ENCODE data around the gene ADAMTS5.

Gene ADAMTS5

DNA sequence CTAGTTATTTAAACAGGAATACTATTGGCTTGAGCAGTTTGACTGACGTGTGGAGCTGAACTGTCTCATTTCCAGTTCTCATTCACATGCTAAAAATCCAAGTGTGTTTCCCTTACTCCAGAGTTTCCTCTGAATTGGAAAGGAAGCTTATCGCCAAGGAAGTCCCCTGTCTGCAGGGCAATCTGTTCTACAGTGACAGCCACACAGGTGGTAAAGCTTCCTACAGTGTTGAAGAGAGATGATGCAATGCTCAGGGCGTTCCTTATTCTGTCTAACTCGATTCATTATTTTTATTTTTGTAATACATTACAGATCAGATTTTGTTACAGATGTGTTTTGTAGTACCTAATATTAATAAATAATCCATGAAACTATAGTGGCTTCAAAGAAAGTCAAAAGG is 41.3 kb downstream of the ADAMTS5 start:
- no peak overlapping the region for H3K9ac ChIP-seq (ENCODE audit: low read length)
- TF ChIP-seq EZH2phosphoT487 (conservative IDR thresholded peaks at IDR 0.05; ENCODE audit: low read length): no peak
- TF ChIP-seq, protein P1, sequence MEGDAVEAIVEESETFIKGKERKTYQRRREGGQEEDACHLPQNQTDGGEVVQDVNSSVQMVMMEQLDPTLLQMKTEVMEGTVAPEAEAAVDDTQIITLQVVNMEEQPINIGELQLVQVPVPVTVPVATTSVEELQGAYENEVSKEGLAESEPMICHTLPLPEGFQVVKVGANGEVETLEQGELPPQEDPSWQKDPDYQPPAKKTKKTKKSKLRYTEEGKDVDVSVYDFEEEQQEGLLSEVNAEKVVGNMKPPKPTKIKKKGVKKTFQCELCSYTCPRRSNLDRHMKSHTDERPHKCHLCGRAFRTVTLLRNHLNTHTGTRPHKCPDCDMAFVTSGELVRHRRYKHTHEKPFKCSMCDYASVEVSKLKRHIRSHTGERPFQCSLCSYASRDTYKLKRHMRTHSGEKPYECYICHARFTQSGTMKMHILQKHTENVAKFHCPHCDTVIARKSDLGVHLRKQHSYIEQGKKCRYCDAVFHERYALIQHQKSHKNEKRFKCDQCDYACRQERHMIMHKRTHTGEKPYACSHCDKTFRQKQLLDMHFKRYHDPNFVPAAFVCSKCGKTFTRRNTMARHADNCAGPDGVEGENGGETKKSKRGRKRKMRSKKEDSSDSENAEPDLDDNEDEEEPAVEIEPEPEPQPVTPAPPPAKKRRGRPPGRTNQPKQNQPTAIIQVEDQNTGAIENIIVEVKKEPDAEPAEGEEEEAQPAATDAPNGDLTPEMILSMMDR (IDR thresholded peaks at IDR 0.05; ENCODE audit: insufficient read depth, low read length, poor library complexity, severe bottlenecking): no peak
- no peak overlapping the region for H3K27ac ChIP-seq (ENCODE audit: low read depth, low read length)
- no peaks in the 10 kb centered on the region for H3K27me3 ChIP-seq (ENCODE audit: low read length)
- H3K36me3 ChIP-seq (ENCODE audit: low read length): no peaks in the 10 kb centered on the region
- no peak overlapping the region for H3K4me3 ChIP-seq (ENCODE audit: insufficient read depth, low read length, poor library complexity, severe bottlenecking)
- H4K20me1 ChIP-seq (ENCODE audit: low read depth, low read length): no peaks in the 10 kb centered on the region
- H3K9me2 ChIP-seq (replicated peaks; ENCODE audit: insufficient read depth, low read length): no peaks in the 10 kb centered on the region
- H3F3A ChIP-seq (ENCODE audit: insufficient read depth): no peaks in the 10 kb centered on the region
- H3K4me2 ChIP-seq (ENCODE audit: low read depth, low read length, poor library complexity, severe bottlenecking): no peak overlapping the region
- H3K79me2 ChIP-seq (ENCODE audit: insufficient read depth, low read length): no peaks in the 10 kb centered on the region
- no peak overlapping the region for H2AFZ ChIP-seq (ENCODE audit: low read depth, low read length, severe bottlenecking)
- no peaks in the 10 kb centered on the region for H3K9me3 ChIP-seq (ENCODE audit: insufficient read depth, low read length)

DNA sequence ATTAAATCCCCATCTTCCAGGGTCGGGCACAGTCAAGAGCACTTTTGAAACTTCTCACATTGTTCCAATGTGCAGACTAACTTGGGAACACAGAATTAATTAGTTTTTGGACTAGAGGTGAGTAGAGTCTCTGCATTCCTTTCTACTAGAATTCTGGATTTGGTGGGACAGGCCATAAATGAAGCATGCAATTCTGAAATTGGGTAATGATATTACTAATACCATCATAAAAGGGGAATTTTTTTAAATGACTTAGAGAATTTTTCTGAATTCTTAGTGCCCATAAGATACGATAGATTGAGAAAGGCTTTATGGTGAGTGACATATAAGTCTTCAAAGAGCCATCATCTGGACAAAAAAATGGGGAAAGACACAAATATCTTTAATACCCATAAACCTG is 41.8 kb downstream of the ADAMTS5 start:
- no peaks in the 10 kb centered on the region for H3K79me2 ChIP-seq (ENCODE audit: insufficient read depth, low read length)

DNA sequence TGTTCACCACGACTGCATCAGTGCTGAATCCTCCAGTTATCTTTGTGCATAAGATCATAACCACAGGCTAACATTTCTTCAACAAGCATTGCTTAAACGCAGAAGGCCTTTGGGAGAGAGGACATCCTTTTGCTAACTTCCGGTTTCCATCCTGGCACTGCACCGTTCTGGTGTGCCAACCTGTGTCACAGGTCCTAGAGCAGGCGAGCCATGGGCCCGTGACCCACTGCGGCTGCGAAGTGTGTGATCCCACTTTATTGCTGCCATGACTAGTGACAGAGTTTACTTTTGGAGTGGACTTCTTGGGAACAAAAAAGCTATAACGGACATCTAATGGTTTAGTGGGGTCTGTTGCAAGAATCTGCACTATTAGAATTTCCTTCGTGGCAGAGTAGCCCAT is 42.9 kb downstream of the ADAMTS5 start:
- no peak overlapping the region for H3K4me3 ChIP-seq (ENCODE audit: insufficient read depth, low read length, poor library complexity, severe bottlenecking)
- H3K36me3 ChIP-seq (ENCODE audit: low read length): no peaks in the 10 kb centered on the region
- peak overlapping the region; percentile 57 for H2AFZ ChIP-seq (ENCODE audit: low read depth, low read length, severe bottlenecking)
- H3K4me2 ChIP-seq (ENCODE audit: low read depth, low read length, poor library complexity, severe bottlenecking): no peak overlapping the region
- H3F3A ChIP-seq (ENCODE audit: insufficient read depth): no peaks in the 10 kb centered on the region
- H4K20me1 ChIP-seq (ENCODE audit: low read depth, low read length): no peaks in the 10 kb centered on the region
- H3K79me2 ChIP-seq (ENCODE audit: insufficient read depth, low read length): no peaks in the 10 kb centered on the region
- H3K9me3 ChIP-seq (ENCODE audit: insufficient read depth, low read length): no peaks in the 10 kb centered on the region
- TF ChIP-seq, protein P1 (IDR thresholded peaks at IDR 0.05; ENCODE audit: insufficient read depth, low read length, poor library complexity, severe bottlenecking): no peak
- no peak for TF ChIP-seq EZH2phosphoT487 (conservative IDR thresholded peaks at IDR 0.05; ENCODE audit: low read length)
- H3K27ac ChIP-seq (ENCODE audit: low read depth, low read length): no peak overlapping the region
- no peak overlapping the region for H3K9ac ChIP-seq (ENCODE audit: low read length)
- H3K27me3 ChIP-seq (ENCODE audit: low read length): no peaks in the 10 kb centered on the region
- no peaks in the 10 kb centered on the region for H3K9me2 ChIP-seq (replicated peaks; ENCODE audit: insufficient read depth, low read length)

More for the DNA sequence above, 41.8 kb downstream of the ADAMTS5 start:
- H3K4me3 ChIP-seq (ENCODE audit: insufficient read depth, low read length, poor library complexity, severe bottlenecking): no peak overlapping the region
- no peaks in the 10 kb centered on the region for H3K9me2 ChIP-seq (replicated peaks; ENCODE audit: insufficient read depth, low read length)
- H2AFZ ChIP-seq (ENCODE audit: low read depth, low read length, severe bottlenecking): no peak overlapping the region
- H3F3A ChIP-seq (ENCODE audit: insufficient read depth): no peaks in the 10 kb centered on the region
- H3K27ac ChIP-seq (ENCODE audit: low read depth, low read length): no peak overlapping the region
- no peak overlapping the region for H3K9ac ChIP-seq (ENCODE audit: low read length)
- H3K27me3 ChIP-seq (ENCODE audit: low read length): no peaks in the 10 kb centered on the region
- no peaks in the 10 kb centered on the region for H3K9me3 ChIP-seq (ENCODE audit: insufficient read depth, low read length)
- no peak overlapping the region for H3K4me2 ChIP-seq (ENCODE audit: low read depth, low read length, poor library complexity, severe bottlenecking)
- no peaks in the 10 kb centered on the region for H3K36me3 ChIP-seq (ENCODE audit: low read length)
- TF ChIP-seq, protein P1 (IDR thresholded peaks at IDR 0.05; ENCODE audit: insufficient read depth, low read length, poor library complexity, severe bottlenecking): no peak
- TF ChIP-seq EZH2phosphoT487 (conservative IDR thresholded peaks at IDR 0.05; ENCODE audit: low read length): no peak
- no peaks in the 10 kb centered on the region for H4K20me1 ChIP-seq (ENCODE audit: low read depth, low read length)
